PC-3 (cell line): ENCODE measurements around the gene FYN. TPM values are rescaled to one million over a fixed set of nuclear protein-coding genes. Genes with fewer than 3 reads are reported as not detected.

ENCODE experiments used
- ATAC-seq: fragments of 200-7000 bp; cut with Tn5 transposase; 2 replicates; pipeline ENCODE4 v1.9.1; 2020; ENCODE audit warnings: mild to moderate bottlenecking, moderate library complexity
- BruUV-seq: library from RNA; stranded (reverse); fragments of 400-500 nt; replicated peaks from 2 replicates; lab custom pipeline; 2021; lab: Mats Ljungman, UMichigan
- CTCF ChIA-PET: fragments of 300-600 bp; sonication (Branson Sonifier 250); formaldehyde crosslinking; loops from one replicate; lab custom pipeline; 2022; ENCODE audit warnings: antibody characterized with exemption; lab: Charles Lee
- POLR2A ChIA-PET: fragments of 300-600 bp; sonication (Branson Sonifier 250); formaldehyde crosslinking; loops from one replicate; lab custom pipeline; 2022; ENCODE audit warnings: antibody characterized with exemption; ENCODE audit not compliant: unreplicated experiment; lab: Charles Lee
- DNase-seq: peaks from one replicate; pipeline ENCODE4 v3.0.0-alpha.2; 2015
- H2AFZ ChIP-seq: fragments of 300-600 bp; sonication (generic); 2 replicates; pipeline ENCODE4 v1.6.0; 2016; ENCODE audit warnings: antibody characterized with exemption, low read length
- H3F3A ChIP-seq: fragments of 300-600 bp; sonication (generic); one replicate; pipeline ENCODE4 v1.6.0; 2017; ENCODE audit warnings: antibody characterized with exemption, low read length, control low read depth, mild to moderate bottlenecking; ENCODE audit not compliant: unreplicated experiment
- H3K27ac ChIP-seq: fragments of 300-600 bp; sonication (generic); 2 replicates; pipeline ENCODE4 v1.5.1; 2016; ENCODE audit warnings: mild to moderate bottlenecking, low read length
- H3K27me3 ChIP-seq: fragments of 300-600 bp; sonication (generic); 2 replicates; pipeline ENCODE4 v1.6.1; 2016; ENCODE audit warnings: low read length, mixed read lengths
- H3K36me3 ChIP-seq: fragments of 300-600 bp; sonication (generic); 2 replicates; pipeline ENCODE4 v1.6.1; 2016; ENCODE audit warnings: low read depth, mixed run types, low read length, mixed read lengths
- H3K4me1 ChIP-seq: fragments of 300-600 bp; sonication (generic); 2 replicates; pipeline ENCODE4 v1.5.1; 2016; ENCODE audit warnings: low read length; ENCODE audit not compliant: insufficient read depth
- H3K4me2 ChIP-seq: fragments of 300-600 bp; sonication (generic); 2 replicates; pipeline ENCODE4 v1.6.0; 2016; ENCODE audit warnings: low read length
- H3K4me3 ChIP-seq: fragments of 300-600 bp; sonication (generic); 2 replicates; pipeline ENCODE4 v1.5.1; 2016; ENCODE audit warnings: mild to moderate bottlenecking, low read length, mixed read lengths
- H3K79me2 ChIP-seq: fragments of 300-600 bp; sonication (generic); 2 replicates; pipeline ENCODE4 v1.6.1; 2017; ENCODE audit warnings: low read length, mixed read lengths
- H3K9ac ChIP-seq: fragments of 300-600 bp; sonication (generic); 2 replicates; pipeline ENCODE4 v1.6.0; 2016; ENCODE audit warnings: mild to moderate bottlenecking, low read length
- H3K9me2 ChIP-seq: fragments of 300-600 bp; sonication (generic); replicated peaks from 2 replicates; pipeline ENCODE4 v1.6.1; 2016; ENCODE audit warnings: mixed run types, low read length, mixed read lengths
- H3K9me3 ChIP-seq: fragments of 300-600 bp; sonication (generic); 2 replicates; pipeline ENCODE4 v1.6.1; 2016; ENCODE audit warnings: low read length, mixed read lengths
- H4K20me1 ChIP-seq: fragments of 300-600 bp; sonication (generic); 2 replicates; pipeline ENCODE4 v1.6.1; 2016; ENCODE audit warnings: low read length, mixed read lengths
- EZH2 ChIP-seq: fragments of 300-600 bp; sonication (generic); IDR thresholded peaks from one replicate; pipeline ENCODE4 v1.6.1; 2017; ENCODE audit warnings: antibody characterized with exemption, mild to moderate bottlenecking, low read length; ENCODE audit not compliant: unreplicated experiment
- EZH2phosphoT487 ChIP-seq: fragments of 300-600 bp; sonication (generic); IDR thresholded peaks from 2 replicates; pipeline ENCODE4 v1.6.1; 2018; ENCODE audit warnings: mild to moderate bottlenecking, antibody characterized with exemption, low read length, borderline replicate concordance
- intact Hi-C: fragments of 100-400 bp; cut with micrococcal nuclease; formaldehyde crosslinking; loops from 2 replicates; pipeline ENCODE4 v1.9.0; 2023
- total RNA-seq: library from RNA; depleted of rRNA; stranded (reverse); fragments of >200 nt; gene quantifications from 2 replicates; pipeline ENCODE4 v1.2.3, GENCODE V29; 2014
- TF ChIP-seq, protein P1 (sequence below): fragments of 300-600 bp; sonication (generic); conservative IDR thresholded peaks from 2 replicates; pipeline ENCODE4 v1.5.1; 2017; ENCODE audit warnings: antibody characterized with exemption, low read depth, mild to moderate bottlenecking, low read length

The FYN gene
- total RNA-seq, 1 experiment from 2014 or later = 27.6 TPM

- Histone ChIP-seq H4K20me1 (no peaks in the 10 kb centered on the region), H3K4me2 (peak overlapping the region; percentile 38; the same call in 1 of the 2 replicates), H3K4me1 (peaks cover 54% of the 10 kb centered on the region), H3K9me3 (no peaks in the 10 kb centered on the region), H3F3A (no peaks in the 10 kb centered on the region), H3K36me3 (no peaks in the 10 kb centered on the region), H3K4me3 (no peak overlapping the region), H3K27me3 (no peaks in the 10 kb centered on the region), H3K9me2 (no peaks in the 10 kb centered on the region), H3K9ac (no peak overlapping the region), H3K79me2 (no peaks in the 10 kb centered on the region), H2AFZ (no peak overlapping the region), H3K27ac (no peak overlapping the region)
- DNase-seq (peak; percentile 58), ATAC-seq (peak; percentile 31)
- no TSS peak for BruUV-seq
- POLR2A ChIA-PET = no interaction called here
- CTCF ChIA-PET = no interaction called here
- TF ChIP-seq EZH2phosphoT487 = no peak
- no peak for TF ChIP-seq EZH2
- TF ChIP-seq, protein P1, sequence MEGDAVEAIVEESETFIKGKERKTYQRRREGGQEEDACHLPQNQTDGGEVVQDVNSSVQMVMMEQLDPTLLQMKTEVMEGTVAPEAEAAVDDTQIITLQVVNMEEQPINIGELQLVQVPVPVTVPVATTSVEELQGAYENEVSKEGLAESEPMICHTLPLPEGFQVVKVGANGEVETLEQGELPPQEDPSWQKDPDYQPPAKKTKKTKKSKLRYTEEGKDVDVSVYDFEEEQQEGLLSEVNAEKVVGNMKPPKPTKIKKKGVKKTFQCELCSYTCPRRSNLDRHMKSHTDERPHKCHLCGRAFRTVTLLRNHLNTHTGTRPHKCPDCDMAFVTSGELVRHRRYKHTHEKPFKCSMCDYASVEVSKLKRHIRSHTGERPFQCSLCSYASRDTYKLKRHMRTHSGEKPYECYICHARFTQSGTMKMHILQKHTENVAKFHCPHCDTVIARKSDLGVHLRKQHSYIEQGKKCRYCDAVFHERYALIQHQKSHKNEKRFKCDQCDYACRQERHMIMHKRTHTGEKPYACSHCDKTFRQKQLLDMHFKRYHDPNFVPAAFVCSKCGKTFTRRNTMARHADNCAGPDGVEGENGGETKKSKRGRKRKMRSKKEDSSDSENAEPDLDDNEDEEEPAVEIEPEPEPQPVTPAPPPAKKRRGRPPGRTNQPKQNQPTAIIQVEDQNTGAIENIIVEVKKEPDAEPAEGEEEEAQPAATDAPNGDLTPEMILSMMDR = no peak
- intact Hi-C loops = no loop called here
Measured at GRCh38 chr6:111800821-111801220, 72.4 kb downstream of the FYN start.

DNA sequence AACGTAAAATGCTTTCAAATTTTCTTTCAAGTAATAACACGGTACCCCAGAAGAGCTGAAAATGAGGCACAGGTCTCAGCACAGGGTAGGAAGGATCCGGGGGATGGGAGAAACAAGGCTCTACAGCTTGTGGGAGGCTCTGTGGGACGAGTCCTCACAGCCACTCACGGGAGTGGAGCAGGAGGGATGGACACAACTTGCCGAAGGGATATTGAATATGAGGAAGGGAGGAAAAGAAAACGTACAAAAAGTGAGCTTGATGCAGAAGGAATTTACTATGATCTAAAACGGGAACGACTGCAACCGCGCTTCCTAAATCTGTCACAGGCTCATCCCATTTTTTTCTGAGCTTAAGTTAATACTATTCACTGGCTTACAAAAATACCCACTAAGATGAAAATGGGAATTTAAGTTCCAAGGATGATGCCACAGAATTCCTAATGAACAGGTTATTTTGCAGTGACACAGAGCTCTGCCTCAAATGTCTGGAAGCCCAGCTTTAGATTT, 72.9 kb downstream of the FYN start:
- H3K36me3 ChIP-seq = no peaks in the 10 kb centered on the region
- ChIA-PET CTCF (no interaction called here), POLR2A (no interaction called here)
- H3K9ac ChIP-seq = no peak overlapping the region
- H2AFZ ChIP-seq = no peak overlapping the region
- no peak for DNase-seq
- intact Hi-C loops = no loop called here
- no peaks in the 10 kb centered on the region for H3K9me2 ChIP-seq
- peaks cover 52% of the 10 kb centered on the region for H3K4me1 ChIP-seq
- H3K4me2 ChIP-seq = peak overlapping the region; percentile 38; the same call in 1 of the 2 replicates
- TF ChIP-seq EZH2 (no peak), EZH2phosphoT487 (no peak)
- TF ChIP-seq, protein P1 = no peak
- BruUV-seq = no TSS peak
- no peaks in the 10 kb centered on the region for H3K9me3 ChIP-seq
- H3K79me2 ChIP-seq = no peaks in the 10 kb centered on the region
- no peak overlapping the region for H3K27ac ChIP-seq
- H3F3A ChIP-seq = no peaks in the 10 kb centered on the region
- H3K27me3 ChIP-seq = no peaks in the 10 kb centered on the region
- no peak for ATAC-seq
- H4K20me1 ChIP-seq = no peaks in the 10 kb centered on the region
- no peak overlapping the region for H3K4me3 ChIP-seq

DNA sequence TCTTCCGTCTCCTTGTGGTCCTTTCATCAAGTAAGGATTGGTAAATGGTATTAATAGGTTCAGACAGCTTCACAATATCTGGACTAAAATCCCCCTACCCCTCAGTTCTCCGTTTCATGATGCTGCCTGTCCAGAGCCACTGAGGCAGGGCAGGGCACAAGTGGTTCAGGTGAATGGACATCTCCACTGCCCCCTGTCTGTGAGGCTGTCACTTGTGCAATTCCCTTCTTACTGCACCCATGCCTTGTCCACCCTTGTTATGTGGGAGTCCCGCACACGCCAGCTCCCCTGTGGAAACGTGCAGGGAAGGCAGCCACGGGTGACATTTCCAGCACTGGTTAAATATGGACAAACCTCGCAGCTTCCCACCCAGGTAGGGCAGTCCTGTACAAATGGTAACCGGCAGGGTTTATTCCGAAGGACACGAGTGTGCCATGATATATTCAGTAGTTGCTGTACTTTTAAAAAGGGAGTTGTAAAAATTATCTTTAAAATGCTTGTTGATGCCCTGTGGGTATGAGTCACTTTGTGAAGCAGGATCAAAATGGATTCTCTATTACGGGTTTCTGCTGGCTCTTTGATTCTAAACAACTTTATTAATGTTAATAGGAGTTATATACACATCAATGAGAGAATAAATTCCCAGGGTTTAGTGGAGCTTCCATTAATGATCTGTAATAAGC, 73.5 kb downstream of the FYN start:
- Histone ChIP-seq H3K27ac (no peak overlapping the region), H3K9me3 (no peaks in the 10 kb centered on the region), H3K4me3 (no peak overlapping the region), H3K9me2 (no peaks in the 10 kb centered on the region), H3K4me2 (no peak overlapping the region), H3K27me3 (no peaks in the 10 kb centered on the region), H4K20me1 (no peaks in the 10 kb centered on the region), H3K9ac (no peak overlapping the region), H2AFZ (no peak overlapping the region), H3F3A (no peaks in the 10 kb centered on the region), H3K36me3 (no peaks in the 10 kb centered on the region), H3K4me1 (peaks cover 50% of the 10 kb centered on the region), H3K79me2 (no peaks in the 10 kb centered on the region)
- BruUV-seq = no TSS peak
- ATAC-seq (no peak), DNase-seq (no peak)
- CTCF ChIA-PET = no interaction called here
- TF ChIP-seq EZH2 (no peak), EZH2phosphoT487 (no peak)
- TF ChIP-seq, protein P1 = 0 out of 2 replicates have a peak, but pooled peaks have one; percentile 23
- intact Hi-C loops = no loop called here
- POLR2A ChIA-PET = no interaction called here
